GM21360 (cell line): ENCODE measurements around the gene SC5D.

ENCODE experiments used
- ATAC-seq: cut with Tn5 transposase; IDR thresholded peaks from one replicate; pipeline ENCODE4 v1.9.1; 2021; ENCODE audit warnings: mild to moderate bottlenecking, moderate library complexity; ENCODE audit not compliant: unreplicated experiment

SC5D gene

GRCh38 chr11:121328176-121328966 lies 35.8 kb downstream of the SC5D start:
- ATAC-seq: no peak

GRCh38 chr11:121328967-121329679 lies 36.6 kb downstream of the SC5D start:
- no peak for ATAC-seq

- no peak for ATAC-seq
Observed at GRCh38 chr11:121329781-121330395, 37.3 kb downstream of the SC5D start.

GRCh38 chr11:121330614-121331435 lies 38.3 kb downstream of the SC5D start:
- no peak for ATAC-seq

GRCh38 chr11:121334973-121335710 lies 42.6 kb downstream of the SC5D start:
- no peak for ATAC-seq

- ATAC-seq: no peak
Observed at GRCh38 chr11:121336279-121336937, 43.8 kb downstream of the SC5D start.

- ATAC-seq: no peak
Observed at GRCh38 chr11:121337078-121337477, 44.5 kb downstream of the SC5D start.

- ATAC-seq: no peak
Observed at GRCh38 chr11:121337740-121338272, 45.2 kb downstream of the SC5D start.

GRCh38 chr11:121338536-121338935 lies 46.0 kb downstream of the SC5D start:
- no peak for ATAC-seq

- ATAC-seq: no peak
Observed at GRCh38 chr11:121340032-121340580, 47.5 kb downstream of the SC5D start.

GRCh38 chr11:121341609-121342008 lies 49.0 kb downstream of the SC5D start:
- ATAC-seq: no peak

- ATAC-seq: no peak
Observed at GRCh38 chr11:121344824-121345223, 52.3 kb downstream of the SC5D start.

- ATAC-seq: no peak
Observed at GRCh38 chr11:121347094-121347493, 54.5 kb downstream of the SC5D start.

- no peak for ATAC-seq
Observed at GRCh38 chr11:121347813-121348212, 55.2 kb downstream of the SC5D start.

GRCh38 chr11:121348220-121348875 lies 55.8 kb downstream of the SC5D start:
- no peak for ATAC-seq

- ATAC-seq: no peak
Observed at GRCh38 chr11:121349790-121350189, 57.2 kb downstream of the SC5D start.

GRCh38 chr11:121350314-121351082 lies 57.9 kb downstream of the SC5D start:
- ATAC-seq: no peak

- no peak for ATAC-seq
Observed at GRCh38 chr11:121351083-121351630, 58.6 kb downstream of the SC5D start.
